ENCODE results near the gene CLCNKA. TPM values are rescaled to one million over a fixed set of nuclear protein-coding genes. Genes with fewer than 3 reads are reported as not detected.

CLCNKA gene
- total and polyA plus RNA-seq, 8 donors: 0.12 to 1.4 (median 0.84) TPM

- intact Hi-C loops (cut with DNase I): no loop called here
- Histone ChIP-seq H3K36me3 (no peaks in the 10 kb centered on the region), H3K4me3 (no peak within 1 kb of the TSS), H3K27ac (peak within 1 kb of the TSS; percentile 18 to 70), H3K27me3 (peaks cover 0 to 11% of the 10 kb centered on the region in 2 donors), H3K4me1 (peaks cover 11 to 19% of the 10 kb centered on the region in 2 donors), H3K9me3 (no peaks in the 10 kb centered on the region)
- ATAC-seq (peak; percentile 36), DNase-seq (peak; percentile 62 to 77 (median 74))
- TF ChIP-seq CTCF (IDR thresholded peaks at IDR 0.05): no peak
Observed at GRCh38 chr1:16017461-16018303, 4.2 kb upstream of the CLCNKA start, which contains the start of gene HSPB7. Gene HSPB7 (minus strand): TSS chr1:16018043. CDS start chr1:16017963, 80 bp downstream.

- peaks cover 0 to 4% of the 10 kb centered on the region in 2 donors for H3K27me3 ChIP-seq
- H3K9me3 ChIP-seq: no peaks in the 10 kb centered on the region
- DNase-seq (no peak), ATAC-seq (no peak)
- intact Hi-C loops (cut with DNase I): no loop called here
- H3K27ac ChIP-seq: peak overlapping the region; percentile 18 to 70
- H3K4me1 ChIP-seq: peaks cover 4 to 13% of the 10 kb centered on the region in 2 donors
- no peak for TF ChIP-seq CTCF (IDR thresholded peaks at IDR 0.05)
- H3K36me3 ChIP-seq: no peaks in the 10 kb centered on the region
- no peak overlapping the region for H3K4me3 ChIP-seq
Observed at GRCh38 chr1:16018308-16018707, 3.5 kb upstream of the CLCNKA start.

- TF ChIP-seq CTCF (IDR thresholded peaks at IDR 0.05): no peak
- Histone ChIP-seq H3K27ac (peak overlapping the region in 1 of 2 donors; percentile 70), H3K9me3 (no peaks in the 10 kb centered on the region), H3K4me3 (no peak overlapping the region), H3K4me1 (peaks cover 0 to 12% of the 10 kb centered on the region in 2 donors), H3K27me3 (no peaks in the 10 kb centered on the region), H3K36me3 (no peaks in the 10 kb centered on the region)
- intact Hi-C loops (cut with DNase I): no loop called here
- ATAC-seq (no peak), DNase-seq (peak in 1 of 4 donors; percentile 41)
Observed at GRCh38 chr1:16018749-16019643, 2.8 kb upstream of the CLCNKA start.

- Histone ChIP-seq H3K4me1 (peaks cover 0 to 12% of the 10 kb centered on the region in 2 donors), H3K9me3 (no peaks in the 10 kb centered on the region), H3K36me3 (no peaks in the 10 kb centered on the region), H3K4me3 (no peak overlapping the region), H3K27ac (no peak overlapping the region), H3K27me3 (no peaks in the 10 kb centered on the region)
- intact Hi-C loops (cut with DNase I): no loop called here
- DNase-seq: peak in 2 of 4 donors; percentile 52 to 65
- TF ChIP-seq CTCF (IDR thresholded peaks at IDR 0.05): no peak
- ATAC-seq: no peak
Observed at GRCh38 chr1:16019644-16020277, 2.1 kb upstream of the CLCNKA start.

Data from left lung (tissue), 10 donors.